HG02763 (cell line): Measurements from ENCODE around the gene RTN4RL1.
"Not testable (repeated sequence)": the region's sequence is repeated elsewhere in the genome, so short reads cannot be mapped to it uniquely, and the experiment has no call there.

Experiments
- ATAC-seq: cut with Tn5 transposase; IDR thresholded peaks from one replicate; pipeline ENCODE4 v1.9.1; 2021; ENCODE audit warnings: mild to moderate bottlenecking, moderate library complexity; ENCODE audit not compliant: unreplicated experiment

RTN4RL1 gene

GRCh38 chr17:1898332-1898731 lies 126.8 kb downstream of the RTN4RL1 start:
- no peak for ATAC-seq

GRCh38 chr17:1897105-1897656 lies 128.0 kb downstream of the RTN4RL1 start:
- no peak for ATAC-seq

GRCh38 chr17:1896243-1897104 lies 128.7 kb downstream of the RTN4RL1 start:
- ATAC-seq, result no peak

GRCh38 chr17:1895479-1895878 lies 129.7 kb downstream of the RTN4RL1 start:
- not testable (repeated sequence) for ATAC-seq

GRCh38 chr17:1894753-1895339 lies 130.3 kb downstream of the RTN4RL1 start:
- ATAC-seq, result no peak

GRCh38 chr17:1890758-1891450 lies 134.2 kb downstream of the RTN4RL1 start:
- ATAC-seq, result no peak

GRCh38 chr17:1888741-1889140 lies 136.4 kb downstream of the RTN4RL1 start:
- ATAC-seq, result no peak
